ENCODE data around the gene DNASE1L3.

GRCh38 chr3:58203541-58203940 lies 7.2 kb downstream of the DNASE1L3 start:
- TF ChIP-seq CTCF (IDR thresholded peaks at IDR 0.05; ENCODE audit: control extremely low read depth in 1 of 3, insufficient read depth in 1 of 3, low read depth in 1 of 3, low read length in 3 of 3) = no peak
- TF ChIP-seq CREB1 (IDR thresholded peaks at IDR 0.05) = no peak
- TF ChIP-seq EZH2 (IDR thresholded peaks at IDR 0.05; ENCODE audit: low read depth, low read length, severe bottlenecking) = no peak
- no peak for TF ChIP-seq EP300 (IDR thresholded peaks at IDR 0.05; ENCODE audit: borderline replicate concordance in 1 of 2, low read depth in 2 of 2, low read length in 2 of 2)
- TF ChIP-seq BRCA1 (IDR thresholded peaks at IDR 0.05; ENCODE audit: low read depth, low read length) = no peak
- TF ChIP-seq E2F6 (IDR thresholded peaks at IDR 0.05) = no peak
- no peak for TF ChIP-seq HDAC6 (IDR thresholded peaks at IDR 0.05; ENCODE audit: low read depth, low read length)
- TF ChIP-seq SIN3A (conservative IDR thresholded peaks at IDR 0.05 in 1 of 2, IDR thresholded peaks at IDR 0.05 in 1 of 2; ENCODE audit: low read depth in 1 of 2, low read length in 2 of 2) = no peak
- no peak for TF ChIP-seq SP1 (IDR thresholded peaks at IDR 0.05; ENCODE audit: low read depth, low read length)
- TF ChIP-seq POLR2A (IDR thresholded peaks at IDR 0.05; ENCODE audit: control extremely low read depth in 1 of 2, low read depth in 2 of 2, low read length in 2 of 2) = no peak
- TF ChIP-seq SIX5 (IDR thresholded peaks at IDR 0.05; ENCODE audit: low read depth, low read length) = no peak
- no peak for TF ChIP-seq TCF12 (IDR thresholded peaks at IDR 0.05; ENCODE audit: low read depth, low read length)
- TF ChIP-seq TAF1 (IDR thresholded peaks at IDR 0.05; ENCODE audit: low read depth, low read length) = no peak

All from H1 (cell line).